Measurements from ENCODE around the gene SLC25A3.
"Not testable (repeated sequence)": the region's sequence is repeated elsewhere in the genome, so short reads cannot be mapped to it uniquely, and the experiment has no call there.

The SLC25A3 gene

DNA sequence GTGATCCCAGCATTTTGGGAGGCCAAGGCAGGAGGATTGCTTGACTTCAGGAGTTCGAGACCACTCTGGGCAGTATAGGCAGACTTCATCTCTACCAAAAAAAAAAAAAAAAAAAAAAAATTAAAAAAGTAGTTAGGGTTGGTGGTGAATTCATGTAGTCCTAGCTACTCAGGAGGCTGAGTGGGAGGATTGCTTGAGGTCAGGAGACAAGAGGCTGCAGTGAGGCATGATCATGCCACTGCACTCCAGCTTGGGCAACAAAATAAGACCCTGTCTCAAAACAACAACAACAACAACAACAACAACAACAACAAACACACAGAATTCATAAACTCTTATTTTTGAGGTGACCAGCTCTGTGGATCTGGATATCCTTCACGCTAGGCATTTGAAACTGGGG lies 17.1 kb downstream of the SLC25A3 start:
- H3K27me3 Mint-ChIP-seq: no peaks in the 10 kb centered on the region
- DNase-seq: no peak
- H3K9me3 Mint-ChIP-seq: no peaks in the 10 kb centered on the region
- H3K4me1 Mint-ChIP-seq (ENCODE audit: low read depth in 2 of 2): peaks cover 0 to 5% of the 10 kb centered on the region in 2 donors
- H3K4me3 Mint-ChIP-seq: no peak overlapping the region
- no peaks in the 10 kb centered on the region for H3K36me3 Mint-ChIP-seq (ENCODE audit: insufficient read depth)
- no peak overlapping the region for H3K27ac Mint-ChIP-seq
- ATAC-seq (replicated peaks): no peak

- DNase-seq (no peak), ATAC-seq (replicated peaks) (peak; percentile 57)
- no peak overlapping the region for H3K4me3 Mint-ChIP-seq
- H3K27ac Mint-ChIP-seq: peak overlapping the region; percentile 81 to 88
- no peaks in the 10 kb centered on the region for H3K9me3 Mint-ChIP-seq
- peaks cover 0 to 5% of the 10 kb centered on the region in 2 donors for H3K4me1 Mint-ChIP-seq (ENCODE audit: low read depth in 2 of 2)
- no peaks in the 10 kb centered on the region for H3K36me3 Mint-ChIP-seq (ENCODE audit: insufficient read depth)
- no peaks in the 10 kb centered on the region for H3K27me3 Mint-ChIP-seq
These were observed 19.3 kb downstream of the SLC25A3 start for GRCh38 chr12:98612696-98613334.

DNA sequence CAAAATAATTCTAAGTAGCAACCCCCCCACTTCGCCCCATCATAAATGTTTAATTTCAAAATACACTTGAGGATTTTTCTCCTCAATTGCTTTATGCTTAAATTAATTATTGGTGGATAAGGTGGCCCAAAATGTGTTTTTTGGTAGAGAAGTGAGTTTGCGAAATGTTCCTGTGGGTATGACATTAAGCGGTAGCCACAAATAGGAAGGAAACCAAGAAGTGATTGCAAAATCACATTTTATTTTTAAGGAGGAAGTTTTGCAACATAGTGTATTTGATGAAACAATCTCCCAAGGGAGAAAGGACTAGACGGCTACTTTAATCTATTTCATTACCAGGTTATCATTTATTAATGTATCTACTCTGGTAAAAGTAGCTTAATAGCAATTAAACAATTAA lies 25.5 kb downstream of the SLC25A3 start:
- Mint-ChIP-seq H3K27ac (no peak overlapping the region), H3K27me3 (no peaks in the 10 kb centered on the region), H3K4me3 (no peak overlapping the region), H3K36me3 (ENCODE audit: insufficient read depth) (no peaks in the 10 kb centered on the region), H3K4me1 (ENCODE audit: low read depth in 2 of 2) (peaks cover 0 to 5% of the 10 kb centered on the region in 2 donors), H3K9me3 (no peaks in the 10 kb centered on the region)
- ATAC-seq (replicated peaks) (no peak), DNase-seq (no peak)

GRCh38 chr12:98635657-98636323 lies 42.3 kb downstream of the SLC25A3 start:
- Mint-ChIP-seq H3K27me3 (no peaks in the 10 kb centered on the region), H3K4me1 (ENCODE audit: low read depth in 2 of 2) (peaks cover 1 to 11% of the 10 kb centered on the region in 2 donors), H3K36me3 (ENCODE audit: insufficient read depth) (peaks cover 10% of the 10 kb centered on the region), H3K9me3 (no peaks in the 10 kb centered on the region), H3K27ac (peak overlapping the region in 1 of 2 donors; percentile 57), H3K4me3 (no peak overlapping the region)
- DNase-seq (no peak), ATAC-seq (replicated peaks) (no peak)

- Mint-ChIP-seq H3K9me3 (no peaks in the 10 kb centered on the region), H3K4me1 (ENCODE audit: low read depth in 2 of 2) (peaks cover 2 to 11% of the 10 kb centered on the region in 2 donors), H3K4me3 (no peak overlapping the region), H3K27ac (no peak overlapping the region), H3K36me3 (ENCODE audit: insufficient read depth) (peaks cover 10% of the 10 kb centered on the region), H3K27me3 (no peaks in the 10 kb centered on the region)
- ATAC-seq (replicated peaks) (no peak), DNase-seq (no peak)
These were observed 43.6 kb downstream of the SLC25A3 start for GRCh38 chr12:98637068-98637467.

DNA sequence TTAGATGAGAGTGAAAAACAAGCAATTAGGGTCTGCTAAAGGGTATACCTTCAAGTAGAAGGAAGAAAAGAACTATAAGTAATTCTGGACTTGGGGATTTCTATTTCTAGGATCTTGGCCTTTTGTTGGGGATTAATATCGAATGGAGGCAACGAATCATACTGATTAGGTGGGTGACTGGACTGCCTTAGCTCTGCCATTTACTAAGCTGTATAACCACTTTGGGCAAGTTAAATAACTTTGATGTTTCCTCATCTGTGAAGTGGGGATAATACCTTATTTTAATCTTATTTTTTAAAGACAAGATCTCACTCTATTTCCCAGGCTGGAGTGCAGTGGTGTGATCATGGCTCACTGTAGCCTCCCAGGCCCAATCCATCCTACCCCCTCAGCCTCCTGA lies 44.5 kb downstream of the SLC25A3 start:
- H3K36me3 Mint-ChIP-seq (ENCODE audit: insufficient read depth): peaks cover 4% of the 10 kb centered on the region

DNA sequence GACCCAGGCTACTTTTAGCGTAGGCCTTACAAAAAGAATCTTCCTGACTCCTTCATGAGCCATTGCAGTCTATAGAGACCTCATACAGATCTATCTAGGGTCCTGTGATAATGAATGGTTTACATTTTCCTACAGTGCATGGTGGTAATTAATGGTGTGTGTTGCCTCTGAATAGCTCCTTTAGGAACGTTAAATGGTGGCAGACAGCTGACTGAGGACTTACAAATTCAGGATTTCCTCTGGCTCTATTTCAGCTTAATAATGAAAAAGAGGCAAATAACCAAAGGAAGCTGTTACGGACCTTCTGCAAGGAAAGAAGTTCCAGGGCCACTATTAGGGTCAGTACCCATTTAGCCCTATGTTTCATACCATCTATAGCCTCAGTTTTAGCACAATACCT lies 46.0 kb downstream of the SLC25A3 start:
- H3K27me3 Mint-ChIP-seq: no peaks in the 10 kb centered on the region
- H3K27ac Mint-ChIP-seq: no peak overlapping the region
- no peak overlapping the region for H3K4me3 Mint-ChIP-seq
- DNase-seq (no peak), ATAC-seq (replicated peaks) (no peak)
- H3K36me3 Mint-ChIP-seq (ENCODE audit: insufficient read depth): peaks cover 9% of the 10 kb centered on the region
- no peaks in the 10 kb centered on the region for H3K9me3 Mint-ChIP-seq
- peaks cover 2 to 21% of the 10 kb centered on the region in 2 donors for H3K4me1 Mint-ChIP-seq (ENCODE audit: low read depth in 2 of 2)

More for the DNA sequence above, 44.5 kb downstream of the SLC25A3 start:
- Mint-ChIP-seq H3K27ac (peak overlapping the region in 1 of 2 donors; percentile 26), H3K4me3 (no peak overlapping the region), H3K9me3 (no peaks in the 10 kb centered on the region), H3K27me3 (no peaks in the 10 kb centered on the region), H3K4me1 (ENCODE audit: low read depth in 2 of 2) (peaks cover 2 to 12% of the 10 kb centered on the region in 2 donors)
- no peak for DNase-seq
- ATAC-seq (replicated peaks): no peak

- not testable (repeated sequence) for H3K9me3 Mint-ChIP-seq; H3K27me3 Mint-ChIP-seq; DNase-seq; ATAC-seq (replicated peaks); H3K27ac Mint-ChIP-seq
- Mint-ChIP-seq H3K4me1 (ENCODE audit: low read depth in 2 of 2) (peaks cover 7 to 21% of the 10 kb centered on the region in 2 donors), H3K36me3 (ENCODE audit: insufficient read depth) (peaks cover 18% of the 10 kb centered on the region), H3K4me3 (peak overlapping the region; percentile 95 to 99)
These were observed 49.3 kb downstream of the SLC25A3 start for GRCh38 chr12:98642801-98643200.

GRCh38 chr12:98644433-98644711 lies 50.9 kb downstream of the SLC25A3 start:
- Mint-ChIP-seq H3K4me1 (ENCODE audit: low read depth in 2 of 2) (peaks cover 9 to 19% of the 10 kb centered on the region in 2 donors), H3K27me3 (no peaks in the 10 kb centered on the region), H3K27ac (peak overlapping the region; percentile 93 to 94), H3K4me3 (peak overlapping the region; percentile 95 to 99), H3K9me3 (no peaks in the 10 kb centered on the region), H3K36me3 (ENCODE audit: insufficient read depth) (peaks cover 25% of the 10 kb centered on the region)
- DNase-seq: no peak
- peak; percentile 3 for ATAC-seq (replicated peaks)

- Mint-ChIP-seq H3K36me3 (ENCODE audit: insufficient read depth) (peaks cover 27% of the 10 kb centered on the region), H3K4me3 (peak within 1 kb of the TSS; percentile 95 to 99), H3K27ac (peak within 1 kb of the TSS; percentile 93 to 94), H3K9me3 (no peaks in the 10 kb centered on the region), H3K27me3 (no peaks in the 10 kb centered on the region), H3K4me1 (ENCODE audit: low read depth in 2 of 2) (peaks cover 9 to 19% of the 10 kb centered on the region in 2 donors)
- peak; percentile 89 for ATAC-seq (replicated peaks)
- peak; percentile 97 to 98 (median 98) for DNase-seq
These were observed 51.5 kb downstream of the SLC25A3 start, which contains the start of the genes APAF1 and IKBIP for GRCh38 chr12:98644712-98645571. Gene APAF1 (plus strand): TSS chr12:98645290. CDS start chr12:98648360, 3,070 bp downstream. Gene IKBIP (minus strand): TSS chr12:98644788. CDS start chr12:98644701, 87 bp downstream.

DNA sequence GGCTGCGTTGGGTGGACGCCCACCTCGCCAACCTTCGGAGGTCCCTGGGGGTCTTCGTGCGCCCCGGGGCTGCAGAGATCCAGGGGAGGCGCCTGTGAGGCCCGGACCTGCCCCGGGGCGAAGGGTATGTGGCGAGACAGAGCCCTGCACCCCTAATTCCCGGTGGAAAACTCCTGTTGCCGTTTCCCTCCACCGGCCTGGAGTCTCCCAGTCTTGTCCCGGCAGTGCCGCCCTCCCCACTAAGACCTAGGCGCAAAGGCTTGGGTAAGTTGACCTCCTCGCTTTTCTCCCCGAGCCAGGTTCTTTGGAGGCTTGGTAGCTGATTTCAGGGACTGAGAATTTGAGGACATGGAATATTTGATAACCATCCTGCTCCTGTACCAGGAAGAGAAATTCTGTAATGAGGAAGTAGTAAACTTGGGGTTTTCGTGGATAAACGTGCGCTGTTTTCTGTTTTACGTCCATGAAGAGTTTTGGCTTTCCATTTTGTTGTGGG lies 52.1 kb downstream of the SLC25A3 start:
- H3K4me1 Mint-ChIP-seq (ENCODE audit: low read depth in 2 of 2): peaks cover 9 to 19% of the 10 kb centered on the region in 2 donors
- peak overlapping the region; percentile 70 to 93 for H3K27ac Mint-ChIP-seq
- DNase-seq (peak in 1 of 3 experiments; percentile 2), ATAC-seq (replicated peaks) (no peak)
- H3K9me3 Mint-ChIP-seq: no peaks in the 10 kb centered on the region
- no peaks in the 10 kb centered on the region for H3K27me3 Mint-ChIP-seq
- peaks cover 34% of the 10 kb centered on the region for H3K36me3 Mint-ChIP-seq (ENCODE audit: insufficient read depth)
- peak overlapping the region; percentile 95 to 99 for H3K4me3 Mint-ChIP-seq

DNA sequence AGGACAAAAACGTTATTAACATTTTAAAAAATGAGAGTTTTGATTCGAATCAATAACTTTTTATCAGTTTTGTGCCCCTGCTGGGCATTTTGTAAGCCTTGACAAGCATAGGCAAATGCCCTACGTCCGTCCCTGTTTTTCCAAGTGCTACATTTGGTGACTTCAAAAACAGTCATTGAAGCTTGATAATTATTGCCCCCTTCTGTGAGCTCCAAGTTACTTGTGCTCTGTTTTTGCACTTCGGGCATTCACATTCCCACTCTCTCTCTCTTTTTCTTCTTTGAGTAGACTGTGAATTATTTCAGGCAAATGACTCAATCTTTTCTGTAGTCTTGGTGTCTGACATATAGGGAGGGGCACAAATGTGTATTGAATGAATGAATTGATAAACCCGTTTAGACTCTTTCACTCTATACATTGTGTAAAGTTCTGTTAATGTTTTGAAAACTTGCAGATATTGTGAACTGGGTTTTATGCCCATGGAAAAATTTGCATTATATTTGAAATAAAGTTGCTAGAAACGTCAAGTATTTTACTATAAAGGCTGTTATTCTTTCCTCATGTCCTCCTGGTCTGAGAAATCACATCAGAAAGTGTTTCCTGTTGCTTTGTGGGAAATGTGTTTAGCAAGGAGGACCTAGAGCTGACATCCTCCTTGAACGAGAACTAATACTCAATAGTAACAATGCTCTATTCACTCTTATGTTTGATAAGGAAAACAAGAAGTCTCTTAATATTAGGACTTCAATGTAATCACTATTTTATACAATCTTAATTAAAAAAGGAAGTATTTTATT lies 53.0 kb downstream of the SLC25A3 start:
- ATAC-seq (replicated peaks) (no peak), DNase-seq (no peak)
- H3K4me1 Mint-ChIP-seq (ENCODE audit: low read depth in 2 of 2): peaks cover 6 to 19% of the 10 kb centered on the region in 2 donors
- H3K9me3 Mint-ChIP-seq: no peaks in the 10 kb centered on the region
- peak overlapping the region in 1 of 2 donors; percentile 70 for H3K27ac Mint-ChIP-seq
- H3K27me3 Mint-ChIP-seq: no peaks in the 10 kb centered on the region
- peak overlapping the region; percentile 95 to 99 for H3K4me3 Mint-ChIP-seq
- H3K36me3 Mint-ChIP-seq (ENCODE audit: insufficient read depth): peaks cover 42% of the 10 kb centered on the region
